Psoas muscle (tissue), 8 donors: ENCODE data around the gene PROK1. TPM values are rescaled to one million over a fixed set of nuclear protein-coding genes. Genes with fewer than 3 reads are reported as not detected.

Source experiments
- ATAC-seq, 4 donors: fragments of 200-7000 bp; cut with Tn5 transposase; one replicate each; pipeline ENCODE4 v1.9.1; 2020; ENCODE audit warnings: moderate library complexity in 3 of 4, mild to moderate bottlenecking in 2 of 4
- DNase-seq, 2 donors: peaks; one replicate each; pipeline ENCODE4 v3.0.0-alpha.2; 2020
- H3K27ac ChIP-seq: fragments of 200-600 bp; one replicate; pipeline ENCODE4 v1.8.0; 2022
- H3K27me3 ChIP-seq, 3 donors: fragments of 200-600 bp in 1 of 3; one replicate each; pipeline versions ENCODE4 v1.6.1 to v1.8.0; 2013 to 2022; ENCODE audit warnings: low read length in 2 of 3, mild to moderate bottlenecking in 2 of 3, moderate library complexity in 1 of 3; ENCODE audit not compliant: insufficient read depth in 3 of 3
- H3K36me3 ChIP-seq, 2 donors: fragments of 200-600 bp in 1 of 2; one replicate each; pipeline versions ENCODE4 v1.6.1 to v1.8.0; 2013 to 2022; ENCODE audit warnings: low read depth in 1 of 2, mild to moderate bottlenecking in 1 of 2, moderate library complexity in 1 of 2; ENCODE audit not compliant: insufficient read depth in 1 of 2
- H3K4me1 ChIP-seq: fragments of 200-600 bp; one replicate; pipeline ENCODE4 v1.8.0; 2022
- H3K4me3 ChIP-seq: fragments of 200-600 bp; one replicate; pipeline ENCODE4 v1.8.0; 2022; ENCODE audit warnings: mild to moderate bottlenecking
- H3K9me3 ChIP-seq: fragments of 200-600 bp; one replicate; pipeline ENCODE4 v1.8.0; 2022
- CTCF ChIP-seq: fragments of 200-600 bp; IDR thresholded peaks from one replicate; pipeline ENCODE4 v1.8.0; 2022; ENCODE audit warnings: antibody characterized with exemption
- WGBS, 3 donors: extraction: QIAGEN DNeasy Blood & Tissue Kit; methylation state at CpG; one replicate each; pipeline versions ENCODE4 v1.1.6 to v1.1.7; 2013; 5-methylcytosine and 5-hydroxymethylcytosine counted together
- intact Hi-C, 2 donors: fragments of 100-400 bp; cut with DNase I; formaldehyde crosslinking; loops; one replicate each; pipeline versions ENCODE4 v1.11.0 to v1.14.2; 2022
- polyA plus RNA-seq, 3 donors: library from polyadenylated mRNA; stranded (reverse); fragments of 200-250 nt; gene quantifications; one replicate each; pipeline ENCODE4 v1.2.3, GENCODE V29; 2013
- total RNA-seq, 4 donors: library from RNA; stranded (reverse); fragmentation: NEBNext Ultra II Directional in 2 of 4; extraction: Animal tissue kit (Norgen Biotek cat#: 25700) in 2 of 4; gene quantifications; one replicate each; pipeline versions ENCODE4 v1.2.1 to v1.2.4, GENCODE V29; 2021 to 2023
- donor health status: healthy with polysubstance abuse.
- donor health status: DM: no; HTN: no; CAD: no; lungs with moderate emphysema.
- donor health status: Bipolar disorder and iron deficiency.
- donor health status: healthy.
- donor health status: DM: yes; HTN: yes; CAD: no.
- donor health status: DM: no; HTN: no; CAD: no.
- donor health status: DM: no; HTN: no; CAD: no.
- donor health status: DM: yes; HTN: yes; CAD: no.

Gene PROK1
- total and polyA plus RNA-seq, 7 donors, result 0.15 to 15.0 (median 0.22) TPM; not detected in 1

GRCh38 chr1:110504226-110504625, 53.3 kb downstream of the PROK1 start:
- ATAC-seq (no peak), DNase-seq (no peak)
- no peaks in the 10 kb centered on the region for H3K27me3 ChIP-seq
- no peaks in the 10 kb centered on the region for H3K36me3 ChIP-seq
- TF ChIP-seq CTCF, result no peak
- intact Hi-C loops, result no loop called here
- no peak overlapping the region for H3K27ac ChIP-seq
- WGBS, 3 donors, result 72 to 84% (median 76%) methylated on average over 7 of the region's 7 CpGs
- H3K4me3 ChIP-seq, result no peak overlapping the region
- H3K4me1 ChIP-seq, result no peaks in the 10 kb centered on the region
- H3K9me3 ChIP-seq, result no peaks in the 10 kb centered on the region

- DNase-seq (no peak), ATAC-seq (no peak)
- Histone ChIP-seq H3K4me1 (no peaks in the 10 kb centered on the region), H3K9me3 (no peaks in the 10 kb centered on the region), H3K4me3 (no peak overlapping the region), H3K27me3 (no peaks in the 10 kb centered on the region), H3K27ac (no peak overlapping the region), H3K36me3 (no peaks in the 10 kb centered on the region)
- intact Hi-C loops, result no loop called here
- TF ChIP-seq CTCF, result no peak
- 33 to 45% (median 36%) methylated on average over 3 of the region's 3 CpGs for WGBS, 3 donors
Measured at GRCh38 chr1:110505596-110505995, 54.6 kb downstream of the PROK1 start.

GRCh38 chr1:110506541-110506940, 55.6 kb downstream of the PROK1 start:
- intact Hi-C loops, result no loop called here
- 70 to 86% (median 84%) methylated on average over 4 of the region's 4 CpGs for WGBS, 3 donors
- H3K4me1 ChIP-seq, result no peaks in the 10 kb centered on the region
- ATAC-seq, result no peak
- no peaks in the 10 kb centered on the region for H3K27me3 ChIP-seq
- TF ChIP-seq CTCF, result no peak
- H3K36me3 ChIP-seq, result no peaks in the 10 kb centered on the region
- no peaks in the 10 kb centered on the region for H3K9me3 ChIP-seq
- no peak for DNase-seq
- H3K4me3 ChIP-seq, result no peak overlapping the region
- H3K27ac ChIP-seq, result no peak overlapping the region

Other genes starting within 250 kb of the PROK1 start
- gene KCNC4, start 240.8 kb upstream of the PROK1 start, total RNA-seq, result 10 to 100 TPM in 1 of 4 donors, 1 to 10 TPM in 3; 5.1 to 14.5 (median 5.9) TPM
- gene KCNC4, start 240.8 kb upstream of the PROK1 start, polyA plus RNA-seq, result 1 to 10 TPM; 2.4 to 9.2 (median 3.1) TPM
- 10 to 100 TPM; 18.9 to 32.0 (median 25.0) TPM for gene RBM15, start 111.8 kb upstream of the PROK1 start, total RNA-seq
- gene RBM15, start 111.8 kb upstream of the PROK1 start, polyA plus RNA-seq, result 10 to 100 TPM in 1 of 3 donors, 1 to 10 TPM in 2; 1.9 to 22.4 (median 4.4) TPM
- 1 to 10 TPM in 2 of 4 donors, under 1 TPM in 2; 0.86 to 1.1 (median 1.0) TPM for gene SLC16A4, start 60.1 kb upstream of the PROK1 start, total RNA-seq
- gene SLC16A4, start 60.1 kb upstream of the PROK1 start, polyA plus RNA-seq, result 1 to 10 TPM in 2 of 3 donors, under 1 TPM in 1; 0.79 to 4.3 (median 1.1) TPM
- 100 to 1,000 TPM; 166 to 250 (median 207) TPM for gene LAMTOR5, start 43.5 kb upstream of the PROK1 start, total RNA-seq
- 100 to 1,000 TPM; 348 to 541 (median 375) TPM for gene LAMTOR5, start 43.5 kb upstream of the PROK1 start, polyA plus RNA-seq
- gene KCNA10, start 68.0 kb downstream of the PROK1 start, total RNA-seq, result not detected
- not detected for gene KCNA10, start 68.0 kb downstream of the PROK1 start, polyA plus RNA-seq
- 1 to 10 TPM in 1 of 4 donors, under 1 TPM in 3; 0.05 to 1.1 (median 0.64) TPM for gene KCNA2, start 155.2 kb downstream of the PROK1 start, total RNA-seq
- under 1 TPM; 0.06 to 0.43 (median 0.14) TPM for gene KCNA2, start 155.2 kb downstream of the PROK1 start, polyA plus RNA-seq
- gene KCNA3, start 223.8 kb downstream of the PROK1 start, total RNA-seq, result under 1 TPM in 3 of 4 donors, not detected in 1; 0.08 to 0.56 (median 0.16) TPM
- gene KCNA3, start 223.8 kb downstream of the PROK1 start, polyA plus RNA-seq, result not detected